SK-N-SH (cell line): Measurements from ENCODE around the gene KPNA4. TPM values are rescaled to one million over a fixed set of nuclear protein-coding genes. Genes with fewer than 3 reads are reported as not detected.

Experiments used
- CTCF ChIA-PET: fragments of 300-600, 350-600 bp; formaldehyde crosslinking; extraction: SDS; loops from one replicate; lab custom pipeline; 2021; lab: Yijun Ruan, JAX
- POLR2A ChIA-PET: fragments of 350-600 bp; sonication (Branson Sonifier 250); formaldehyde crosslinking; extraction: SDS; loops from one replicate; lab custom pipeline; 2020; ENCODE audit warnings: antibody characterized with exemption, inconsistent platforms; lab: Yijun Ruan, JAX
- DNase-seq: peaks from one replicate; pipeline ENCODE4 v3.0.0; 2012
- H2AFZ ChIP-seq: fragments of 200-600 bp; sonication (generic); 2 replicates; pipeline ENCODE4 v1.8.1; 2016; ENCODE audit warnings: antibody characterized with exemption, mild to moderate bottlenecking, low read depth
- H3F3A ChIP-seq: fragments of 200-600 bp; sonication (generic); replicated peaks from 2 replicates; pipeline ENCODE3; 2016; ENCODE audit warnings: antibody characterized with exemption, mild to moderate bottlenecking; ENCODE audit not compliant: insufficient read depth
- H3K27ac ChIP-seq, 2 experiments: fragments of 200-500 bp in 1 of 2; fragments of 200-600 bp in 1 of 2; sonication (Bioruptor generic) in 1 of 2; sonication (generic), shearing (Covaris generic) in 1 of 2; 2 replicates each; pipeline versions ENCODE4 v1.5.1 to v1.6.1; 2014 to 2016; ENCODE audit warnings: low read depth in 2 of 2, inconsistent platforms in 1 of 2, low read length in 1 of 2, mild to moderate bottlenecking in 1 of 2, mixed read lengths in 1 of 2
- H3K27me3 ChIP-seq: fragments of 200-600 bp; sonication (generic), shearing (Covaris generic); 2 replicates; pipeline ENCODE4 v1.6.1; 2016; ENCODE audit warnings: mixed run types; ENCODE audit not compliant: insufficient read depth
- H3K36me3 ChIP-seq, 2 experiments: fragments of 200-500 bp in 1 of 2; fragments of 200-600 bp in 1 of 2; sonication (Bioruptor generic) in 1 of 2; sonication (generic) in 1 of 2; replicated peaks in 1 of 2; 2 replicates each; pipeline versions ENCODE3 to v1.5.1; 2014 to 2016; ENCODE audit warnings: low read length in 1 of 2, mild to moderate bottlenecking in 1 of 2; ENCODE audit not compliant: insufficient read depth in 2 of 2, control insufficient read depth in 1 of 2
- H3K4me1 ChIP-seq, 2 experiments: fragments of 200-500 bp in 1 of 2; fragments of 200-600 bp in 1 of 2; sonication (Bioruptor generic) in 1 of 2; sonication (generic), shearing (Covaris generic) in 1 of 2; 2 replicates each; pipeline versions ENCODE4 v1.5.1 to v1.6.1; 2014 to 2016; ENCODE audit warnings: low read depth in 1 of 2, low read length in 1 of 2, mixed run types in 1 of 2; ENCODE audit not compliant: insufficient read depth in 2 of 2, control insufficient read depth in 1 of 2
- H3K4me2 ChIP-seq: fragments of 200-600 bp; sonication (generic), shearing (Covaris generic); 2 replicates; pipeline ENCODE4 v1.6.1; 2017; ENCODE audit warnings: mixed run types
- H3K4me3 ChIP-seq, 2 experiments: fragments of 200-500 bp in 1 of 2; fragments of 200-600 bp in 1 of 2; sonication (Bioruptor generic) in 1 of 2; sonication (generic), shearing (Covaris generic) in 1 of 2; 2 replicates each; pipeline versions ENCODE4 v1.5.1 to v1.8.1; 2014 to 2016; ENCODE audit warnings: low read depth in 2 of 2, inconsistent platforms in 1 of 2, low read length in 1 of 2, mild to moderate bottlenecking in 1 of 2, mixed read lengths in 1 of 2, moderate library complexity in 1 of 2
- H3K79me2 ChIP-seq: fragments of 200-600 bp; sonication (generic); 2 replicates; pipeline ENCODE4 v1.8.1; 2017; ENCODE audit warnings: mild to moderate bottlenecking; ENCODE audit not compliant: insufficient read depth
- H3K9ac ChIP-seq: fragments of 200-600 bp; sonication (generic); 2 replicates; pipeline ENCODE4 v1.6.1; 2017; ENCODE audit warnings: mixed run types
- H3K9me2 ChIP-seq: fragments of 200-600 bp; sonication (generic); 2 replicates; pipeline ENCODE4 v1.6.1; 2017; ENCODE audit warnings: mixed run types
- H3K9me3 ChIP-seq: fragments of 200-600 bp; sonication (generic); 2 replicates; pipeline ENCODE4 v1.6.1; 2017; ENCODE audit warnings: mixed run types, mild to moderate bottlenecking, moderate library complexity
- H4K20me1 ChIP-seq: fragments of 200-600 bp; sonication (generic); 2 replicates; pipeline ENCODE4 v1.6.1; 2017; ENCODE audit warnings: mild to moderate bottlenecking, mixed run types; ENCODE audit not compliant: insufficient read depth
- CTCF ChIP-seq: fragments of 200-600 bp; sonication (generic); IDR thresholded peaks from 2 replicates; pipeline ENCODE4 v1.6.1; 2017; ENCODE audit warnings: antibody characterized with exemption, mild to moderate bottlenecking, moderate library complexity
- GATA2 ChIP-seq: sonication (generic); formaldehyde crosslinking; IDR thresholded peaks from 2 replicates; pipeline ENCODE4 v1.5.0; 2020; ENCODE audit warnings: mild to moderate bottlenecking, missing genetic modification reagents
- MEF2A ChIP-seq: IDR thresholded peaks from 2 replicates; pipeline ENCODE4 v1.4.0; 2012; ENCODE audit warnings: low read depth, borderline replicate concordance
- MXI1 ChIP-seq: IDR thresholded peaks from 2 replicates; pipeline ENCODE4 v1.6.1; 2012; ENCODE audit warnings: mild to moderate bottlenecking, low read depth, low read length, improper control_type of control experiment
- RXRA ChIP-seq: IDR thresholded peaks from 2 replicates; pipeline ENCODE4 v1.4.0; 2012; ENCODE audit warnings: low read depth, mild to moderate bottlenecking, borderline replicate concordance
- SMC3 ChIP-seq: IDR thresholded peaks from 2 replicates; pipeline ENCODE4 v1.6.1; 2012; ENCODE audit warnings: low read depth, low read length, improper control_type of control experiment
- TAF1 ChIP-seq: IDR thresholded peaks from 2 replicates; pipeline ENCODE4 v1.6.1; 2012; ENCODE audit warnings: low read depth, mild to moderate bottlenecking, low read length, moderate library complexity, borderline replicate concordance
- TEAD4 ChIP-seq: IDR thresholded peaks from 2 replicates; pipeline ENCODE4 v1.4.0; 2012; ENCODE audit warnings: mild to moderate bottlenecking, borderline replicate concordance; ENCODE audit not compliant: insufficient read depth
- ZBTB33 ChIP-seq: IDR thresholded peaks from 2 replicates; pipeline ENCODE4 v1.4.0; 2012; ENCODE audit warnings: low read depth, borderline replicate concordance
- WGBS: methylation state at CpG from one replicate; pipeline ENCODE4 v1.1.6; 2017; ENCODE audit warnings: low lambda C conversion rate; 5-methylcytosine and 5-hydroxymethylcytosine counted together
- polyA plus RNA-seq, 3 experiments: library from polyadenylated mRNA; depleted of rRNA; stranded (reverse); fragments of >200 nt; gene quantifications; 2 replicates each; pipeline ENCODE4 v1.2.3, GENCODE V29; 2012

Gene KPNA4
- polyA plus RNA-seq, 1 of the 3 experiments (the other 2 are of a cell fraction), result 7.4 TPM

GRCh38 chr3:160608870-160609269, 43.5 kb upstream of the KPNA4 start:
- POLR2A ChIA-PET, result interaction anchor here (0.5 kb wide), 1 partner anchor 442 kb away, joined by 4 read pairs; no protein-coding TSS in a partner anchor

GRCh38 chr3:160607826-160608225, 42.5 kb upstream of the KPNA4 start:
- TF ChIP-seq GATA2 (CRISPR knock-in tag) (no peak), MEF2A (no peak), MXI1 (no peak), TEAD4 (no peak), RXRA (no peak), ZBTB33 (no peak)
- TF ChIP-seq, all 33 proteins: peak for 0
- Histone ChIP-seq H3K4me1 (no peaks in the 10 kb centered on the region), H3K9ac (no peak overlapping the region), H3K27me3 (no peaks in the 10 kb centered on the region), H3K27ac (no peak overlapping the region), H3F3A (no peaks in the 10 kb centered on the region), H3K36me3 (no peaks in the 10 kb centered on the region), H2AFZ (no peak overlapping the region), H3K9me2 (no peaks in the 10 kb centered on the region), H3K79me2 (no peaks in the 10 kb centered on the region), H3K4me2 (no peak overlapping the region), H4K20me1 (no peaks in the 10 kb centered on the region), H3K4me3 (no peak overlapping the region), H3K9me3 (no peaks in the 10 kb centered on the region)
- no peak for DNase-seq
- 44% methylated on average over 3 of the region's 3 CpGs for WGBS
- POLR2A ChIA-PET, result no interaction called here
- CTCF ChIA-PET, result no interaction called here

More at GRCh38 chr3:160608870-160609269, 43.5 kb upstream of the KPNA4 start:
- H4K20me1 ChIP-seq, result no peaks in the 10 kb centered on the region
- no peak overlapping the region for H3K9ac ChIP-seq
- H3K36me3 ChIP-seq, result no peaks in the 10 kb centered on the region
- TF ChIP-seq MEF2A (no peak), TAF1 (no peak), CTCF (no peak), SMC3 (no peak)
- peaks cover 10% of the 10 kb centered on the region; the same call in 1 of the 2 replicates for H3K27me3 ChIP-seq
- no peaks in the 10 kb centered on the region for H3K9me3 ChIP-seq
- no peak overlapping the region for H3K4me3 ChIP-seq
- no peak for DNase-seq
- no peak overlapping the region for H3K4me2 ChIP-seq
- H3F3A ChIP-seq, result no peaks in the 10 kb centered on the region
- no peak overlapping the region for H2AFZ ChIP-seq
- no peaks in the 10 kb centered on the region for H3K79me2 ChIP-seq
- no peaks in the 10 kb centered on the region for H3K9me2 ChIP-seq
- CTCF ChIA-PET, result interaction anchor here (0.7 kb wide), 1 partner anchor 27 kb away, joined by 3 read pairs; no protein-coding TSS in a partner anchor
- WGBS, result 46% methylated on average over 2 of the region's 2 CpGs
- H3K27ac ChIP-seq, result no peak overlapping the region
- no peaks in the 10 kb centered on the region for H3K4me1 ChIP-seq
